ENCODE data around the gene GSAP. TPM values are rescaled to one million over a fixed set of nuclear protein-coding genes. Genes with fewer than 3 reads are reported as not detected.
A peak's percentile ranks its signal among the peaks of the same experiment; 100 is the strongest.
"Not testable (repeated sequence)": the region's sequence is repeated elsewhere in the genome, so short reads cannot be mapped to it uniquely, and the experiment has no call there.

Gene GSAP
- polyA plus RNA-seq, 3 donors from 2014 or later = 24.6 to 85.4 (median 55.5) TPM

GRCh38 chr7:77359599-77359998 is 56.5 kb downstream of the GSAP start:
- Mint-ChIP-seq H3K4me1 (peaks cover 69 to 84% of the 10 kb centered on the region in 2 donors), H3K36me3 (peaks cover 49 to 70% (median 69%) of the 10 kb centered on the region in 3 donors)
- no peak for DNase-seq

DNA sequence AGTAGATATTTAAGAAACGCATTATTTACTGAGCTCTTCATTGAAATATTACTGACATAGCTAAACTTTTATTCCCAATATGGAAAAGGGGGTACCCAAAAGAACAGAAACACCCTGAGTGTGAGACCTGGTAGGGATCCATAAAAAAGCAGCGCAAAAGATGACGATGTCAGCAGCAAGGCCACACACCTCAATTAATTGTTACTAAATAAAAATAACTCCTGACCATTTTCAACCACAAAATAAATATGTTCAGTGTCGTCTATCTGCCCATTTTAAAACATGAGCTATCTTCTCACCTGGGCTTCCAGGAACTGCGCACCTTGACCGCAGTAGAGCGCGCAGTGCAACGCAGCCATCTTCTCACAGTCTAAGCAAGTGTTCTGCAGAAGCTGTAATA is 61.2 kb downstream of the GSAP start:
- H3K27me3 Mint-ChIP-seq (ENCODE audit: low read depth in 3 of 3) = peaks cover 4 to 15% (median 10%) of the 10 kb centered on the region in 3 donors
- H3K9me3 Mint-ChIP-seq = no peaks in the 10 kb centered on the region
- peaks cover 50 to 64% (median 54%) of the 10 kb centered on the region in 3 donors for H3K36me3 Mint-ChIP-seq
- H3K4me1 Mint-ChIP-seq = peaks cover 77 to 80% of the 10 kb centered on the region in 2 donors
- H3K27ac Mint-ChIP-seq = peak overlapping the region; percentile 90 to 99 (median 97)
- H3K4me3 Mint-ChIP-seq = peak overlapping the region; percentile 74 to 85 (median 80)
- DNase-seq = no peak

More at GRCh38 chr7:77359599-77359998, 56.5 kb downstream of the GSAP start:
- H3K4me3 Mint-ChIP-seq = peak overlapping the region in 2 of 5 donors; percentile 37 to 50
- peak overlapping the region in 5 of 6 donors; percentile 31 to 92 (median 87) for H3K27ac Mint-ChIP-seq
- peaks cover 0 to under 1% (median 0%) of the 10 kb centered on the region in 3 donors for H3K27me3 Mint-ChIP-seq (ENCODE audit: low read depth in 3 of 3)
- H3K9me3 Mint-ChIP-seq = peaks cover 0 to 2% (median 0%) of the 10 kb centered on the region in 6 donors

DNA sequence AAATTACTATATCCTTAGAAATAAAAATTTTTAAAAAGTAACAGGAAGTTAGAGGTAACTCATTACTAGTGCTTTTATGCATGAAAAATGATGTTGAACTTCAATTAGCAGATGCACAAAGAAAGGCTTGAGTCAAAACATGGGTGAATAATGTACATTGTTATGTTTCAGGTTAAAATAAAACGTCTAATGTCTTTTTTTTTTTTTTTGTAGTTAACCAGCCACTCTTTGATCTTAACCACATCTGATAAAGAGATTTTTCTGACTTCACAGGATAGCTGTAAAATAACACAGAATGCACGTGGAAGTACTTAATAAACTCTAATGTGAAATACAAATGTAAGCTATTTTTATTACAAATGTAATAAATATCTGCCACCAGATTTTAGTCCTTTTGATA is 61.7 kb downstream of the GSAP start:
- Mint-ChIP-seq H3K4me1 (peaks cover 77 to 80% of the 10 kb centered on the region in 2 donors), H3K4me3 (peak overlapping the region; percentile 74 to 85 (median 80)), H3K9me3 (no peaks in the 10 kb centered on the region), H3K27ac (peak overlapping the region; percentile 90 to 99 (median 97)), H3K36me3 (peaks cover 46 to 60% (median 49%) of the 10 kb centered on the region in 3 donors), H3K27me3 (ENCODE audit: low read depth in 3 of 3) (peaks cover 4 to 15% (median 10%) of the 10 kb centered on the region in 3 donors)
- DNase-seq = peak; percentile 40 to 55 (median 49)

DNA sequence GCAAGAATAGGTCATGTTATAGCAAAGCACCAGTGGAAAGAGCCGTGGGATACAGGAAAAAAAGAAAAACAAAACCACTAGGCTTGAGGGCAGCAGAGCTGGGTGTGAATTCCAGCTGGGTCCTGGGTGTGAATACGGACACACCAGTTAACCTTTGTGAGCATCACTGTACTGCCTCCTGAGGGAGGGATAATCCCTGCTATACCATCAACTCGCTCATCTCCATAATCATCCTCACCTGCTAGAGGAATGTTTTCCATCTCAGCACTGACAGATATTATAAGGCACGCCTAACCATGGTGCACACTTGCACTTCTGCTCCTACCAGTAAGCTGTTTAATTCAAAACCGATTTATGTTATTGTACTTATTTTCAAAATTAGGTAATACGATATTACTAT is 62.2 kb downstream of the GSAP start:
- Mint-ChIP-seq H3K27me3 (ENCODE audit: low read depth in 3 of 3) (peaks cover 4 to 15% (median 10%) of the 10 kb centered on the region in 3 donors), H3K4me1 (peaks cover 82% of the 10 kb centered on the region in 2 donors), H3K9me3 (no peaks in the 10 kb centered on the region), H3K4me3 (peak overlapping the region; percentile 74 to 85 (median 80)), H3K27ac (peak overlapping the region; percentile 90 to 99 (median 97)), H3K36me3 (peaks cover 43 to 56% (median 51%) of the 10 kb centered on the region in 3 donors)
- DNase-seq = no peak

DNA sequence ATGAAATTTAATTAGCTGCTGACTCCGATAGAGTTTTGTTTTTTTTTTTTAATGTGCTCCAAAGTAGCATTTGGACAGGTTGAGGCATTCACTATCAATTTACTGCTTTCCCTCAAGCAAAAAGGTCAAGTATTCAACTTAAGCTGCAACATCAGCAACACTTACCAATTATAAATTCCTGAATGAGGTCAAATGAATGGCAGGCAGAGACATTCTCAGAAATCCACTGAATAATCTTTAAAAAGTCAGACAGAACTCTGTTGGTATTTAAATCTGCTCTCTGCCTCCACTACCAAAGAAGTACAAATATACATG is 62.8 kb downstream of the GSAP start:
- Mint-ChIP-seq H3K27ac (peak overlapping the region; percentile 90 to 99 (median 97)), H3K27me3 (ENCODE audit: low read depth in 3 of 3) (peaks cover 4 to 15% (median 10%) of the 10 kb centered on the region in 3 donors), H3K36me3 (peaks cover 42 to 56% (median 56%) of the 10 kb centered on the region in 3 donors), H3K4me1 (peaks cover 87 to 88% of the 10 kb centered on the region in 2 donors), H3K4me3 (peak overlapping the region; percentile 74 to 85 (median 80)), H3K9me3 (peaks cover 0 to 1% (median 0%) of the 10 kb centered on the region in 6 donors)
- DNase-seq = no peak

GRCh38 chr7:77352665-77353406 is 63.3 kb downstream of the GSAP start:
- Mint-ChIP-seq H3K27me3 (ENCODE audit: low read depth in 3 of 3) (peaks cover 4 to 15% (median 10%) of the 10 kb centered on the region in 3 donors), H3K9me3 (peaks cover 0 to 1% (median 0%) of the 10 kb centered on the region in 6 donors), H3K27ac (peak overlapping the region; percentile 90 to 99 (median 97)), H3K4me1 (peaks cover 93% of the 10 kb centered on the region in 2 donors), H3K36me3 (peaks cover 44 to 59% (median 58%) of the 10 kb centered on the region in 3 donors), H3K4me3 (peak overlapping the region; percentile 74 to 85 (median 80))
- peak; percentile 45 to 59 (median 55) for DNase-seq

DNA sequence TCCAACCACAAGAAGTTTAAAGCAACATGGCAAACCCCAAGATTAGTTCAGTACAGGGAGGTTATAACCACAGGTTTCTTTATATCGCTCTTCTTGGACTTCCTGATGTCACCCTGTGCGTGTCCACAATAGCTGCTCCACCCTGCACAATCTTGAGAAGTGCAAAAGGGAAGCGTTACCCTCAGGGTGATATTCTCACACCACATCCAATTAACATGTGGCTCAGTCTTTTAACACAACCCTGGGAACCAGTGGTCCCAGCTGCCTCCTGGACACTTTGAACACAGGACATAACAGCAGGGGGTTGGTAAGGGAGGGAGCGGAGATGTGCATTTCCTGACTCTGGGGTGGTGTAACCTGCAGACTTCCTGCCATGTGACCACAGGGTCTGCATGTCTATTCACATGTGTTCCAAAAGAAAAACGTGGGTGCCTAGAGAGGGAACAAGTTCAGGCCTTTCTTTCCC is 64.6 kb downstream of the GSAP start:
- Mint-ChIP-seq H3K27ac (peak overlapping the region; percentile 90 to 99 (median 97)), H3K4me3 (peak overlapping the region; percentile 75 to 85 (median 80)), H3K4me1 (peaks cover 94% of the 10 kb centered on the region in 2 donors), H3K9me3 (peaks cover 0 to 1% (median 0%) of the 10 kb centered on the region in 6 donors), H3K36me3 (peaks cover 37 to 51% (median 46%) of the 10 kb centered on the region in 3 donors), H3K27me3 (ENCODE audit: low read depth in 3 of 3) (peaks cover 4 to 15% (median 10%) of the 10 kb centered on the region in 3 donors)
- DNase-seq = peak; percentile 93 to 94 (median 93)

- H3K27ac Mint-ChIP-seq = peak overlapping the region; percentile 81 to 99 (median 96)
These were observed 67.0 kb downstream of the GSAP start for GRCh38 chr7:77349141-77349540.

GRCh38 chr7:77348371-77348813 is 67.8 kb downstream of the GSAP start:
- H3K27me3 Mint-ChIP-seq (ENCODE audit: low read depth in 3 of 3) = peaks cover 4 to 12% (median 7%) of the 10 kb centered on the region in 3 donors
- peak overlapping the region; percentile 36 to 80 (median 68) for H3K4me3 Mint-ChIP-seq
- H3K9me3 Mint-ChIP-seq = peaks cover 0 to 1% (median 0%) of the 10 kb centered on the region in 6 donors
- H3K27ac Mint-ChIP-seq = peak overlapping the region; percentile 81 to 99 (median 96)
- DNase-seq = no peak
- peaks cover 62% of the 10 kb centered on the region in 2 donors for H3K4me1 Mint-ChIP-seq
- peaks cover 16 to 25% (median 20%) of the 10 kb centered on the region in 3 donors for H3K36me3 Mint-ChIP-seq

More at GRCh38 chr7:77349141-77349540, 67.0 kb downstream of the GSAP start:
- Mint-ChIP-seq H3K27me3 (ENCODE audit: low read depth in 3 of 3) (peaks cover 4 to 12% (median 7%) of the 10 kb centered on the region in 3 donors), H3K4me3 (peak overlapping the region; percentile 36 to 80 (median 60)), H3K4me1 (peaks cover 69 to 70% of the 10 kb centered on the region in 2 donors), H3K36me3 (peaks cover 17 to 32% (median 26%) of the 10 kb centered on the region in 3 donors), H3K9me3 (peaks cover 0 to 1% (median 0%) of the 10 kb centered on the region in 6 donors)
- DNase-seq = no peak

GRCh38 chr7:77346441-77346840 is 69.7 kb downstream of the GSAP start:
- Mint-ChIP-seq H3K36me3 (peaks cover 6 to 11% (median 7%) of the 10 kb centered on the region in 3 donors), H3K27me3 (ENCODE audit: low read depth in 3 of 3) (peaks cover 0 to 2% (median 2%) of the 10 kb centered on the region in 3 donors)

GRCh38 chr7:77345426-77345825 is 70.7 kb downstream of the GSAP start:
- not testable (repeated sequence) for H3K9me3 Mint-ChIP-seq; H3K27ac Mint-ChIP-seq; H3K4me3 Mint-ChIP-seq; H3K27me3 Mint-ChIP-seq (ENCODE audit: low read depth in 3 of 3); DNase-seq
- Mint-ChIP-seq H3K36me3 (peaks cover 6 to 14% (median 7%) of the 10 kb centered on the region in 3 donors), H3K4me1 (peaks cover 32% of the 10 kb centered on the region in 2 donors)

More at GRCh38 chr7:77346441-77346840, 69.7 kb downstream of the GSAP start:
- Mint-ChIP-seq H3K9me3 (peaks cover 0 to 1% (median 0%) of the 10 kb centered on the region in 6 donors), H3K4me1 (peaks cover 42 to 43% of the 10 kb centered on the region in 2 donors), H3K4me3 (no peak overlapping the region), H3K27ac (peak overlapping the region in 2 of 6 donors; percentile 43 to 67)
- no peak for DNase-seq

DNA sequence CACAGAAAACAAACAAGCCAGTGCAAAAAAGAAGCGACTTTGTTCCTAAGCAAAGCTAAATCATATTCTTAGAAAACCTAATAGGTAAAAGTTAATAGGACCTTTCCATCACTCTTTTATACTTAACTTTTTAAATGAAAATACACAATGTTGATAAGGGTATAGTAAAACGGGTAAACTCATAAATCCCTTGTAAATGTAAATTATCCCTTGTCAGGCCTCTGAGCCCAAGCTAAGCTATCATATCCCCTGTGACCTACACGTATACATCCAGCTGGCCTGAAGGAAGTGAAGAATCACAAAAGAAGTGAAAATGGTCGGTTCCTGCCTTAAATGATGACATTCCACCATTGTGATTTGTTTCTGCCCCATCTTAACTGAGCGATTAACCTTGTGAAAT is 76.4 kb downstream of the GSAP start:
- Mint-ChIP-seq H3K27ac (peak overlapping the region in 1 of 6 donors; percentile 71), H3K4me1 (peaks cover 22 to 45% of the 10 kb centered on the region in 2 donors), H3K9me3 (no peaks in the 10 kb centered on the region), H3K4me3 (no peak overlapping the region), H3K36me3 (peaks cover 14 to 22% (median 21%) of the 10 kb centered on the region in 3 donors), H3K27me3 (ENCODE audit: low read depth in 3 of 3) (no peaks in the 10 kb centered on the region)
- no peak for DNase-seq

DNA sequence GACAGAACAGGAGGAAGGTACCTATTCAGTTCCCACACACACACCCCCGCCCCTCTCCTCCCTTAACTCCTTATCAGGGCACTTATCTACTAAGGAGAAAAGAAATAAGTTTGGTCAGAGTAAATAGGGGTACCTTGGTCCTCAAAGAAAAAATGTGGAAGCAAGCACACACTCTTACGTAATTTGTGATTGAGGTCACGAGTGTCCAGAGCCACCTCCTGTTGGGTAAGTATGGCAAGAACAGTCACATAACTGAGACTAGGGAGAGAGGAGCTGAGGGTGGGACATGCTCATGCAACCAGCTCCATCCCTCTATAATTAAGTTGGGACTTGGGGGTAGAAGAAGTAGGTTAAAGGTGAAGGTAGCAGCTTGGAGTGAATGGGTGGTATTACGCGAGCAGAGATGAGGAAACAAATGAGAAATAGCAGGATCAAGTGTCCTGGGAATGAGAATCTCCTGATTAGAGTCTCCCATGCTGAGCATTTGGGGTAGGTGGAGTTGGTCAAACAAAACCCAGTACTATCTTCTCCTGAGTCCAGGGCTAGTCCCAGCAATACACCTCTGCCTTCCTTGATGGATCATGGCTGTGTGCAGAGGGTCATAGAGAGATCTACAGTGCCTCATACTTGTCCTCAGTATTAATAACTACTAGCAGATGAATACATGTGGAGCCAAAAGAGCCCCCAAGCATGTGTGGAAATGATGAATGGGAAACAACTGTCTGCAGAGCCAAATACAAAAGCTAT is 77.1 kb downstream of the GSAP start:
- H3K27ac Mint-ChIP-seq = peak overlapping the region in 1 of 6 donors; percentile 71
- DNase-seq = no peak
- H3K9me3 Mint-ChIP-seq = peaks cover 0 to 1% (median 0%) of the 10 kb centered on the region in 6 donors
- peak overlapping the region in 3 of 5 donors; percentile 49 to 56 (median 53) for H3K4me3 Mint-ChIP-seq
- peaks cover 29 to 51% of the 10 kb centered on the region in 2 donors for H3K4me1 Mint-ChIP-seq
- H3K36me3 Mint-ChIP-seq = peaks cover 15 to 26% (median 25%) of the 10 kb centered on the region in 3 donors
- H3K27me3 Mint-ChIP-seq (ENCODE audit: low read depth in 3 of 3) = no peaks in the 10 kb centered on the region
